ENCODE measurements around the gene OSGEPL1. TPM values are rescaled to one million over a fixed set of nuclear protein-coding genes. Genes with fewer than 3 reads are reported as not detected.

OSGEPL1 gene
- total and polyA plus RNA-seq, 2 experiments from 2014 or later, result 6.5 to 7.5 TPM

- TF ChIP-seq EZH2 (IDR thresholded peaks at IDR 0.05; ENCODE audit: insufficient read depth, poor library complexity, severe bottlenecking) (no peak), EZH2phosphoT487 (IDR thresholded peaks at IDR 0.05; ENCODE audit: insufficient read depth, low read depth) (no peak)
- in situ Hi-C loops (cut with MboI), result no loop called here
- H3K27ac ChIP-seq, result no peak overlapping the region
- no peak overlapping the region for H3K4me2 ChIP-seq (ENCODE audit: unreplicated experiment)
- no peak for DNase-seq
- peaks cover 4% of the 10 kb centered on the region for H3F3A ChIP-seq (ENCODE audit: insufficient read depth)
- 94 to 99% methylated on average over 2 of the region's 2 CpGs for WGBS, 2 experiments (ENCODE audit: low coverage in 1 of 2, low lambda C conversion rate in 2 of 2, missing lambda C conversion rate in 2 of 2)
- no peak overlapping the region for H3K4me3 ChIP-seq
- H3K36me3 ChIP-seq (ENCODE audit: low read depth), result peaks cover 16% of the 10 kb centered on the region; the same call in 1 of the 2 replicates
- no peak overlapping the region for H3K9ac ChIP-seq
- no peaks in the 10 kb centered on the region for H4K20me1 ChIP-seq (ENCODE audit: insufficient read depth)
- 0 out of 2 replicates have a peak, but pooled peaks cover under 1% of the 10 kb centered on the region for H3K4me1 ChIP-seq (ENCODE audit: insufficient read depth)
- no peaks in the 10 kb centered on the region for H3K9me2 ChIP-seq (ENCODE audit: insufficient read depth)
- peaks cover 2% of the 10 kb centered on the region; the same call in 1 of the 2 replicates for H3K79me2 ChIP-seq (ENCODE audit: insufficient read depth)
- no peak overlapping the region for H2AFZ ChIP-seq
- H3K9me3 ChIP-seq (ENCODE audit: low read depth), result no peaks in the 10 kb centered on the region
- no peaks in the 10 kb centered on the region for H3K27me3 ChIP-seq (replicated peaks; ENCODE audit: insufficient read depth)
These were observed 6.2 kb downstream of the OSGEPL1 start for GRCh38 chr2:189756311-189756952.

- DNase-seq, result peak; percentile 59
- no peak overlapping the region for H3K27ac ChIP-seq
- H3K9ac ChIP-seq, result no peak overlapping the region
- WGBS, 2 experiments (ENCODE audit: low coverage in 1 of 2, low lambda C conversion rate in 2 of 2, missing lambda C conversion rate in 2 of 2), result 86 to 91% methylated on average over 9 to 10 of the region's 10 CpGs
- in situ Hi-C loops (cut with MboI), result no loop called here
- no peaks in the 10 kb centered on the region for H3K9me3 ChIP-seq (ENCODE audit: low read depth)
- H3K27me3 ChIP-seq (replicated peaks; ENCODE audit: insufficient read depth), result no peaks in the 10 kb centered on the region
- no peak overlapping the region for H2AFZ ChIP-seq
- H3K4me2 ChIP-seq (ENCODE audit: unreplicated experiment), result no peak overlapping the region
- no peaks in the 10 kb centered on the region for H3K4me1 ChIP-seq (ENCODE audit: insufficient read depth)
- peaks cover 16% of the 10 kb centered on the region; the same call in 1 of the 2 replicates for H3K36me3 ChIP-seq (ENCODE audit: low read depth)
- H3K9me2 ChIP-seq (ENCODE audit: insufficient read depth), result no peaks in the 10 kb centered on the region
- H4K20me1 ChIP-seq (ENCODE audit: insufficient read depth), result no peaks in the 10 kb centered on the region
- no peaks in the 10 kb centered on the region for H3K79me2 ChIP-seq (ENCODE audit: insufficient read depth)
- no peaks in the 10 kb centered on the region for H3F3A ChIP-seq (ENCODE audit: insufficient read depth)
- no peak for TF ChIP-seq EZH2phosphoT487 (IDR thresholded peaks at IDR 0.05; ENCODE audit: insufficient read depth, low read depth)
- TF ChIP-seq EZH2 (IDR thresholded peaks at IDR 0.05; ENCODE audit: insufficient read depth, poor library complexity, severe bottlenecking), result no peak
- H3K4me3 ChIP-seq, result no peak overlapping the region
These were observed 11.4 kb downstream of the OSGEPL1 start for GRCh38 chr2:189751080-189751658.

- Histone ChIP-seq H3K9ac (no peak overlapping the region), H3K9me3 (ENCODE audit: low read depth) (no peaks in the 10 kb centered on the region), H3K4me2 (ENCODE audit: unreplicated experiment) (no peak overlapping the region), H3K79me2 (ENCODE audit: insufficient read depth) (no peaks in the 10 kb centered on the region), H2AFZ (no peak overlapping the region), H3F3A (ENCODE audit: insufficient read depth) (no peaks in the 10 kb centered on the region), H3K4me1 (ENCODE audit: insufficient read depth) (no peaks in the 10 kb centered on the region), H3K27me3 (replicated peaks; ENCODE audit: insufficient read depth) (no peaks in the 10 kb centered on the region), H3K27ac (no peak overlapping the region), H3K4me3 (no peak overlapping the region), H3K9me2 (ENCODE audit: insufficient read depth) (no peaks in the 10 kb centered on the region), H3K36me3 (ENCODE audit: low read depth) (no peaks in the 10 kb centered on the region), H4K20me1 (ENCODE audit: insufficient read depth) (no peaks in the 10 kb centered on the region)
- WGBS, 2 experiments (ENCODE audit: low coverage in 1 of 2, low lambda C conversion rate in 2 of 2, missing lambda C conversion rate in 2 of 2), result 81 to 95% methylated on average over 2 to 3 of the region's 3 CpGs
- in situ Hi-C loops (cut with MboI), result no loop called here
- DNase-seq, result no peak
- TF ChIP-seq EZH2 (IDR thresholded peaks at IDR 0.05; ENCODE audit: insufficient read depth, poor library complexity, severe bottlenecking) (no peak), EZH2phosphoT487 (IDR thresholded peaks at IDR 0.05; ENCODE audit: insufficient read depth, low read depth) (no peak)
These were observed 33.2 kb downstream of the OSGEPL1 start for GRCh38 chr2:189729430-189729829.

- H2AFZ ChIP-seq, result no peak overlapping the region
- H3K4me1 ChIP-seq (ENCODE audit: insufficient read depth), result peaks cover 10% of the 10 kb centered on the region
- no peaks in the 10 kb centered on the region for H3K79me2 ChIP-seq (ENCODE audit: insufficient read depth)
- no peak overlapping the region for H3K4me2 ChIP-seq (ENCODE audit: unreplicated experiment)
- H3K9ac ChIP-seq, result no peak overlapping the region
- no peaks in the 10 kb centered on the region for H3K9me2 ChIP-seq (ENCODE audit: insufficient read depth)
- no peak overlapping the region for H3K27ac ChIP-seq
- no peak for DNase-seq
- no peaks in the 10 kb centered on the region for H4K20me1 ChIP-seq (ENCODE audit: insufficient read depth)
- H3K4me3 ChIP-seq, result no peak overlapping the region
- H3K9me3 ChIP-seq (ENCODE audit: low read depth), result no peaks in the 10 kb centered on the region
- no peak for TF ChIP-seq EZH2 (IDR thresholded peaks at IDR 0.05; ENCODE audit: insufficient read depth, poor library complexity, severe bottlenecking)
- no peak for TF ChIP-seq EZH2phosphoT487 (IDR thresholded peaks at IDR 0.05; ENCODE audit: insufficient read depth, low read depth)
- peaks cover 9% of the 10 kb centered on the region; the same call in 1 of the 2 replicates for H3F3A ChIP-seq (ENCODE audit: insufficient read depth)
- H3K27me3 ChIP-seq (replicated peaks; ENCODE audit: insufficient read depth), result no peaks in the 10 kb centered on the region
- no peaks in the 10 kb centered on the region for H3K36me3 ChIP-seq (ENCODE audit: low read depth)
- in situ Hi-C loops (cut with MboI), result no loop called here
These were observed 35.7 kb downstream of the OSGEPL1 start for GRCh38 chr2:189726849-189727248.
